ENCODE measurements around the gene ITGB2. TPM values are rescaled to one million over a fixed set of nuclear protein-coding genes. Genes with fewer than 3 reads are reported as not detected.

Gene ITGB2
- polyA plus RNA-seq, 1 of the 3 experiments (the other 2 are of a cell fraction) = 0.77 TPM

DNA sequence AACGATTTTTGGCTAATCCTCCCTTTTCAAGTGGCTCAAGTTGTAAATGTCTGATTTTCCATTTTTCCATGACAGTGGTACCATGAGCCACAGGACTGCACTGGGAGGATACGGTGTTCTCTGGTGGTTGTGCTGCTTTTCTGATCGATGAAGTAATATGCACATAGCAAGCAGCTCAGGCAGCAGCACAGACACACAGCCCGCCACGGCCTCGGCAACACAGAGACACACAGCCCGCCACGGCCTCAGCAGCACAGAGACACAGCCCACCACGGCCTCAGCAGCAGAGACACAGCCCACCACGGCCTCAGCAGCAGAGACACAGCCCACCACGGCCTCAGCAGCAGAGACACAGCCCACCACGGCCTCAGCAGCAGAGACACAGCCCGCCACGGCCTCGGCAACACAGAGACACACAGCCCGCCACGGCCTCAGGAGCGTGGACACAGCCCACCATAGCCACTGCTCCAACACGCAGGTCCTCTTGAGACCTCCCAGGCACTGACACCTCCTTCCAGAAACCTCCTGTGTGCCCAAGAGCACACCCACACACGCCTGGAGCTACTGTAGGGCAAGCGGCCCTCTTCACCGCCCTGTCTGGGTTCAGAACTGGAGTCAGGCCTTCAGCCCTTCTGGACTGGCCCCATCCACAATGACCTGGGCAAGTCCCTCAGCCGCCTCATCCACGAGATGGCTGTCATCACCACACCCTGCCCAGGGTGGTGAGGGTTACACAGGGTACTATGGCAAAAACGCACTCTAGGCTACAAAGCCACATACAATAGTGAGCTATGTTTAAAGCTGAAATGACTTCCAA is 57.6 kb downstream of the ITGB2 start:
- WGBS (ENCODE audit: low lambda C conversion rate) = 92% methylated on average over 13 of the region's 25 CpGs
- Histone ChIP-seq H3K27ac (ENCODE audit: low read depth in 2 of 2, low read length in 1 of 2) (no peak overlapping the region), H3K36me3 (replicated peaks in 1 of 2; ENCODE audit: control insufficient read depth in 1 of 2, insufficient read depth in 2 of 2, low read length in 1 of 2) (peaks cover 44 to 54% of the 10 kb centered on the region in 2 experiments), H3K4me1 (ENCODE audit: control insufficient read depth in 1 of 2, insufficient read depth in 2 of 2, low read depth in 1 of 2, low read length in 1 of 2) (peaks cover 14 to 15% of the 10 kb centered on the region in 2 experiments; a peak in 2 of 4 replicates), H3K79me2 (ENCODE audit: insufficient read depth) (peaks cover 96% of the 10 kb centered on the region), H4K20me1 (ENCODE audit: insufficient read depth) (peaks cover 98% of the 10 kb centered on the region), H3K9me2 (no peaks in the 10 kb centered on the region), H2AFZ (ENCODE audit: low read depth) (no peak overlapping the region), H3K9ac (no peak overlapping the region), H3K9me3 (no peaks in the 10 kb centered on the region), H3K27me3 (ENCODE audit: insufficient read depth) (no peaks in the 10 kb centered on the region), H3F3A (replicated peaks; ENCODE audit: insufficient read depth) (no peaks in the 10 kb centered on the region), H3K4me3 (ENCODE audit: low read depth in 2 of 2, low read length in 1 of 2) (no peak overlapping the region), H3K4me2 (no peak overlapping the region)
- ChIA-PET POLR2A (no interaction called here), CTCF (no interaction called here)
- TF ChIP-seq, protein P1, sequence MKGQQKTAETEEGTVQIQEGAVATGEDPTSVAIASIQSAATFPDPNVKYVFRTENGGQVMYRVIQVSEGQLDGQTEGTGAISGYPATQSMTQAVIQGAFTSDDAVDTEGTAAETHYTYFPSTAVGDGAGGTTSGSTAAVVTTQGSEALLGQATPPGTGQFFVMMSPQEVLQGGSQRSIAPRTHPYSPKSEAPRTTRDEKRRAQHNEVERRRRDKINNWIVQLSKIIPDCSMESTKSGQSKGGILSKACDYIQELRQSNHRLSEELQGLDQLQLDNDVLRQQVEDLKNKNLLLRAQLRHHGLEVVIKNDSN (IDR thresholded peaks at IDR 0.05; ENCODE audit: borderline replicate concordance, low read depth) = no peak
- TF ChIP-seq GATA2 (CRISPR knock-in tag; IDR thresholded peaks at IDR 0.05) = no peak
- no peak for TF ChIP-seq RXRA (IDR thresholded peaks at IDR 0.05; ENCODE audit: borderline replicate concordance, low read depth)
- no peak for TF ChIP-seq TAF1 (IDR thresholded peaks at IDR 0.05; ENCODE audit: borderline replicate concordance, low read depth, low read length)
- TF ChIP-seq FOXM1 (IDR thresholded peaks at IDR 0.05; ENCODE audit: low read depth) = no peak
- TF ChIP-seq TCF12 (IDR thresholded peaks at IDR 0.05) = no peak
- no peak for TF ChIP-seq RCOR1 (IDR thresholded peaks at IDR 0.05; ENCODE audit: low read length)
- DNase-seq = no peak

DNA sequence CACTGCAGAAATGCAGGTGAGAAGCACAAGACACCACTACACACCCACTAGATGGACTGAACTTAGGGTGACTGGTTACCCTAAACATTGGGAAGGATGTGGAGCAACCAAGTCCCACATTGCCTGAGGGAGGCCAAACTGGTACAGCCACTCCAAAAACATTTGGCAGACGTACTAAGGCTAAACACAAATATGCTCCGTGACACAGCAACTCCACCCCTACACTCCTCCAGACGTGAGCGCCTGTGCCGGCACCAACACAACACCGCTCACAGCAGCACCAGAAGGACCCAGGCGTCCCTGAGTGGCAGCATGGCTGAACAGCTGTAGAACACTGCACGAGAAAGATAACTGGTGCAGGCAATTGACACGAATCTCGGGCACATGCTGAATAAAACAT is 61.9 kb downstream of the ITGB2 start:
- Histone ChIP-seq H3K9me3 (no peaks in the 10 kb centered on the region), H3F3A (replicated peaks; ENCODE audit: insufficient read depth) (no peaks in the 10 kb centered on the region), H3K9me2 (no peaks in the 10 kb centered on the region), H3K4me3 (ENCODE audit: low read depth in 2 of 2, low read length in 1 of 2) (no peak overlapping the region), H3K4me2 (no peak overlapping the region), H2AFZ (ENCODE audit: low read depth) (no peak overlapping the region), H3K79me2 (ENCODE audit: insufficient read depth) (peaks cover 100% of the 10 kb centered on the region), H3K4me1 (ENCODE audit: control insufficient read depth in 1 of 2, insufficient read depth in 2 of 2, low read depth in 1 of 2, low read length in 1 of 2) (no peaks in the 10 kb centered on the region), H3K9ac (no peak overlapping the region), H4K20me1 (ENCODE audit: insufficient read depth) (peaks cover 99% of the 10 kb centered on the region), H3K27me3 (ENCODE audit: insufficient read depth) (no peaks in the 10 kb centered on the region), H3K36me3 (replicated peaks in 1 of 2; ENCODE audit: control insufficient read depth in 1 of 2, insufficient read depth in 2 of 2, low read length in 1 of 2) (peaks cover 42 to 78% of the 10 kb centered on the region in 2 experiments), H3K27ac (ENCODE audit: low read depth in 2 of 2, low read length in 1 of 2) (no peak overlapping the region)
- CTCF ChIA-PET = no interaction called here
- POLR2A ChIA-PET = no interaction called here
- no peak for DNase-seq
- no peak for TF ChIP-seq SMC3 (IDR thresholded peaks at IDR 0.05; ENCODE audit: low read depth, low read length)
- no peak for TF ChIP-seq FOSL2 (IDR thresholded peaks at IDR 0.05; ENCODE audit: borderline replicate concordance, low read depth)
- no peak for TF ChIP-seq POLR2AphosphoS5 (IDR thresholded peaks at IDR 0.05; ENCODE audit: low read depth, low read length)
- TF ChIP-seq GABPA (IDR thresholded peaks at IDR 0.05; ENCODE audit: low read depth) = no peak
- no peak for TF ChIP-seq TAF1 (IDR thresholded peaks at IDR 0.05; ENCODE audit: borderline replicate concordance, low read depth, low read length)
- TF ChIP-seq, protein P2, sequence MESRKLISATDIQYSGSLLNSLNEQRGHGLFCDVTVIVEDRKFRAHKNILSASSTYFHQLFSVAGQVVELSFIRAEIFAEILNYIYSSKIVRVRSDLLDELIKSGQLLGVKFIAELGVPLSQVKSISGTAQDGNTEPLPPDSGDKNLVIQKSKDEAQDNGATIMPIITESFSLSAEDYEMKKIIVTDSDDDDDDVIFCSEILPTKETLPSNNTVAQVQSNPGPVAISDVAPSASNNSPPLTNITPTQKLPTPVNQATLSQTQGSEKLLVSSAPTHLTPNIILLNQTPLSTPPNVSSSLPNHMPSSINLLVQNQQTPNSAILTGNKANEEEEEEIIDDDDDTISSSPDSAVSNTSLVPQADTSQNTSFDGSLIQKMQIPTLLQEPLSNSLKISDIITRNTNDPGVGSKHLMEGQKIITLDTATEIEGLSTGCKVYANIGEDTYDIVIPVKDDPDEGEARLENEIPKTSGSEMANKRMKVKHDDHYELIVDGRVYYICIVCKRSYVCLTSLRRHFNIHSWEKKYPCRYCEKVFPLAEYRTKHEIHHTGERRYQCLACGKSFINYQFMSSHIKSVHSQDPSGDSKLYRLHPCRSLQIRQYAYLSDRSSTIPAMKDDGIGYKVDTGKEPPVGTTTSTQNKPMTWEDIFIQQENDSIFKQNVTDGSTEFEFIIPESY (IDR thresholded peaks at IDR 0.05; ENCODE audit: borderline replicate concordance, low read depth) = no peak
- no peak for TF ChIP-seq RFX5 (IDR thresholded peaks at IDR 0.05; ENCODE audit: low read length)
- WGBS (ENCODE audit: low lambda C conversion rate) = 100% methylated on average over 3 of the region's 10 CpGs
